B cell (primary cell): ENCODE measurements around the gene SMURF1.

Experiments
- CTCF ChIP-seq: fragments of 200-600 bp; IDR thresholded peaks from one replicate; pipeline ENCODE4 v1.8.0; 2022; ENCODE audit warnings: antibody characterized with exemption, mild to moderate bottlenecking
- EZH2 ChIP-seq: IDR thresholded peaks from 2 replicates; pipeline ENCODE4 v1.6.1; 2012; ENCODE audit warnings: borderline replicate concordance, low read depth, mild to moderate bottlenecking, moderate library complexity, low read length; ENCODE audit not compliant: insufficient read depth, poor library complexity, severe bottlenecking

GRCh38 chr7:99086944-99087343, 57.0 kb downstream of the SMURF1 start:
- no peak for TF ChIP-seq CTCF
- no peak for TF ChIP-seq EZH2
